ENCODE measurements around the gene GAREM1.

Gene GAREM1

DNA sequence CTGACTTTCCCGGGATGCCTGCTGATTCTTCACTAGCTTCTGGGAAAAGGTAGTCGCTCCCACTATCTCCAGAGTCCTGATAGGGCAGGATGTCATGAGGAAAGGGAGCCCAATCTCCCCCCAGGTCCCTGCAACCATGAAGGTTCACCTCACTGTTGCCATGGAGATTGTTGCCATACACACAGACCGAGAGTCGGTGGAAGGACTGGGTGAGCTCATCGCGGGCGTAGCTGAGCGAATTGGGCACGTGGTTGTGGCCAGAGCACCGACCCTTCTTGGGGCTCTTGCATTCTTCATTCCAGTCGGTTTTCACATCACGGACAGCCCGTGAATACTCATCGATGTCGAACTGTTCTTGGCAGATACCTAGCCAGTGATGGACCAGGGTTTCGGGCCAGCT is 183.4 kb downstream of the GAREM1 start:
- TF ChIP-seq, protein P1, sequence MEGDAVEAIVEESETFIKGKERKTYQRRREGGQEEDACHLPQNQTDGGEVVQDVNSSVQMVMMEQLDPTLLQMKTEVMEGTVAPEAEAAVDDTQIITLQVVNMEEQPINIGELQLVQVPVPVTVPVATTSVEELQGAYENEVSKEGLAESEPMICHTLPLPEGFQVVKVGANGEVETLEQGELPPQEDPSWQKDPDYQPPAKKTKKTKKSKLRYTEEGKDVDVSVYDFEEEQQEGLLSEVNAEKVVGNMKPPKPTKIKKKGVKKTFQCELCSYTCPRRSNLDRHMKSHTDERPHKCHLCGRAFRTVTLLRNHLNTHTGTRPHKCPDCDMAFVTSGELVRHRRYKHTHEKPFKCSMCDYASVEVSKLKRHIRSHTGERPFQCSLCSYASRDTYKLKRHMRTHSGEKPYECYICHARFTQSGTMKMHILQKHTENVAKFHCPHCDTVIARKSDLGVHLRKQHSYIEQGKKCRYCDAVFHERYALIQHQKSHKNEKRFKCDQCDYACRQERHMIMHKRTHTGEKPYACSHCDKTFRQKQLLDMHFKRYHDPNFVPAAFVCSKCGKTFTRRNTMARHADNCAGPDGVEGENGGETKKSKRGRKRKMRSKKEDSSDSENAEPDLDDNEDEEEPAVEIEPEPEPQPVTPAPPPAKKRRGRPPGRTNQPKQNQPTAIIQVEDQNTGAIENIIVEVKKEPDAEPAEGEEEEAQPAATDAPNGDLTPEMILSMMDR (IDR thresholded peaks at IDR 0.05; ENCODE audit: low read length, missing control alignments) = no peak
- no peak overlapping the region for H3K4me3 ChIP-seq (replicated peaks; ENCODE audit: low read depth, low read length)
- no peak for DNase-seq (ENCODE audit: low read depth)

DNA sequence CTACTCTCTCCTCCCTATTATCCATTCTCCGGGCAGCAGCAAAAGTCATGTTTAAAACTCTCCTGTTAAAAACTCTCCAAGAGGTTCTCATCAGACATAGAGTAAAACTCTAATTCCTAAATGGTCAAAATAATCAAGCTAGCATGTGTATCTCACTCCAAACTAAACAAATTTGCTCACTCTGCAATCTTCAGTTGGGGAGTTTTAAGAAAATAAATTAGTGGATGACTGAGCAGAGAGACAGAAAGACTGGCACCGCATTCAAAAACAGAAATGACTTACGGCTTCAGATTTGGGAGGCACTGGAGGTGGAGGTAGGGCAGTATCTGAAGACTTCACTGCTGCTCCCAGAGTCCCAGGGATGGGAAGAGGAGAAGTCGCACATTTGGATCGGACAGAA is 183.9 kb downstream of the GAREM1 start:
- H3K4me3 ChIP-seq (replicated peaks; ENCODE audit: low read depth, low read length) = no peak overlapping the region
- no peak for DNase-seq (ENCODE audit: low read depth)
- TF ChIP-seq, protein P1 (IDR thresholded peaks at IDR 0.05; ENCODE audit: low read length, missing control alignments) = no peak

DNA sequence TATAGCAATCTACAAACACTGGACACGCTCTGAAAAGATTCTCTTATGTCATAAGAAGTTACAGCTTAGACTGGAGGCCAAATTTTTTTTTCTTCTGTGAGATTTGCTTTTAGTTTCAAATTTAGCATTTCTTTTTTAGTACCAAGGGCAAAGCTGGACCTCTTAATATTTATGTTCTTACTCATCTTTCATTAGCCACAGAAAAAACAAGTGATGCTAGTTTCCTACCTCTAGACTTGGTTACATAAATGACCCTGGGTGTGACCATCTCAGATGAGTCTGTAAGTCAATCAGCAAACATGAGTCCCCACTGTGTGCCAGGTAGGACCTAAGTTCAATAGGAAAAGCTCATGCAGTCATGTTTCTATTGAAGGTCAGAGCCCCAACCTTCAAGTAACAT is 186.4 kb downstream of the GAREM1 start:
- no peak overlapping the region for H3K4me3 ChIP-seq (replicated peaks; ENCODE audit: low read depth, low read length)
- TF ChIP-seq, protein P1 (IDR thresholded peaks at IDR 0.05; ENCODE audit: low read length, missing control alignments) = no peak
- no peak for DNase-seq (ENCODE audit: low read depth)

DNA sequence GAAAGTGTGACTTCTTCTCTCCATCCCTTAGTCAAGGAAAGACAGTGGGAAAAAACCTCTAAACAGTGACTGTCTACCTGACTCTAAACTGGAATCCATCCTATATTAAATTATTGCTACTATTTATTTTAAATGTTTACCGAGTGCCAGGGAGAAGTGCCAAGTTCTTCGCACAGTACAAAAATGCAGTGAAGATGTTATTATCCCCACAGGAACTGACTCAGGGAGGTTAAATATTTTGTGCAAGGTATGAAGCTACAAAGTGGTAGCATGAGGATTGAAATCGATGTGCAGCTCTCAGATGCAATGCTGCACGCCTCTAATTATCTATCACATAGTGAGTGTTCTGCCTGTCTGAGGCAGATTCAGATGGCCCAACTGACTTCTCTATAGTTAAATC is 189.8 kb downstream of the GAREM1 start:
- TF ChIP-seq, protein P1 (IDR thresholded peaks at IDR 0.05; ENCODE audit: low read length, missing control alignments) = no peak
- no peak for DNase-seq (ENCODE audit: low read depth)
- H3K4me3 ChIP-seq (replicated peaks; ENCODE audit: low read depth, low read length) = no peak overlapping the region

DNA sequence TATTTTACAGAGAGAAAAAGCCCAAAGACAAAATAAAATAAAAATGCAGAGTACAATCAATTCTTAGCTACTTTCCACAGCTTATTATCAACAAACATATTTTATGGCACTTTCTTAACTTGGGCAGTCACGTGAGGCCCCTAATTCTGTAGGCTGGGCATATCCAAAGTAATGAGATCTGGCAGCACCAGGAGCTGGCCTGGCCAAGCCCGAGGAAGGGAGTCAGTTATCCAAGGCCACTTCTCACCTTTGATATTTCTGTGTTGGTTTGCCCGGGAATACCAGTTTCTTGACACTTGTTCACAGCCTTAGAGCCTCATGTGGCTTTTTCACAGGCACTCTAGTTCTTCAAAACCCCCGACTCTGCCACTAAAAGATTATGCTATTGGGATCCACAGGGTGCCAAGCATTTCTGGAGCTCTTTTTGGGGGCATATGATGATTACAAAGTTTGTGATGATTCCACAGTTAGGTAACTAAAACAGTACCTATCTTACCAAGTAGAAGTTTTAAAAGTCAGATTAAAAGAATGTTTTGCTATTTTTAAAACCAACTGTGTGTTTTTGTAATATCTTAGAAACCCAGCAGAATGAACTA is 190.4 kb downstream of the GAREM1 start:
- DNase-seq (ENCODE audit: low read depth) = no peak
- no peak overlapping the region for H3K4me3 ChIP-seq (replicated peaks; ENCODE audit: low read depth, low read length)
- TF ChIP-seq, protein P1 (IDR thresholded peaks at IDR 0.05; ENCODE audit: low read length, missing control alignments) = no peak

DNA sequence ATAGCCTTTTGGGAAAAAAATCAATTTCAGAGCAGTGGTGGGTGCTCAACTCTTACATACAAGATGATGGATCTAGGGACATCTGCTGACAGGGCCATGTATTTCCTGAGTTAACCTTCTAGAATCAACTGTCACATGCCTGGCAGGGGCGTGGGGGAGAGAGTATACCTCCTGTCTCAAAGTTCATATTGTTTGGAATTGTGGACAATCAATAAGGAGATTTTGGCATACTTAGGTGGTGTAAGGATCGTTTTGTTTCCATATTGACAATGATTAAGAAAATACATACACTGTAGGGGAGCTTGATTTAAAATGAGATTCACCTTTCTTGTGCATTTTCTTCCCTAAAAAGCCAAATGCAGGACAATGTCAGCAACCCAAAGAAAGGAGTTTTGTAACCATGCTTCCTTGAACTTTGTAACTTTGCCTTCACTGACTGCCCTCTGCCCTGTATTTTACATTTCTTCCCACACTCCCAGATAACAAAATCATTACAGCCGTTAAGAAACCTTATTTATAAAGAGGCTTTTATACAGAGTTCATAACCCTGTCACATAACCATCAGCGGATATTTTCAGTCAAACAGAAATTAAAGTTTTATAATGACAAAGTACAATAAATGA is 192.4 kb downstream of the GAREM1 start:
- no peak overlapping the region for H3K4me3 ChIP-seq (replicated peaks; ENCODE audit: low read depth, low read length)
- no peak for DNase-seq (ENCODE audit: low read depth)
- TF ChIP-seq, protein P1 (IDR thresholded peaks at IDR 0.05; ENCODE audit: low read length, missing control alignments) = no peak

DNA sequence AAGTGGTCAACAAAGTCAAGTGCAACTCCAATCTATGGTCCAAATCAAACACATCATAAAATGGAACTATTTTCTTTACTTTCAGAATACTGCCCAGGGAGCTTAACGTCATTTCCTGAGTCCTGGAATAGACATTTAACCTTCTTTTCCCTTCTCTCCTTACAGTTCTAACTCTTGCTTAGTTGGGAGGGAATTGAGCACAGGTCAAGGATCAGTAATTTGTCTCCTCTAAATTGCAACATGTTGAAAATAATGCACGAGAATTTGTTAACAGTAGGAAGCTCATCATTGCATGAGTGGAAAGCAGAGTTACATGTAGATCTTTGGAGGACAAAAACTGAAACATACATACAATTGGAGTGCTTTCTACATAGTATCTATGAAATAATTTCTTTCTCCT is 193.1 kb downstream of the GAREM1 start:
- no peak for DNase-seq (ENCODE audit: low read depth)
- no peak overlapping the region for H3K4me3 ChIP-seq (replicated peaks; ENCODE audit: low read depth, low read length)
- TF ChIP-seq, protein P1 (IDR thresholded peaks at IDR 0.05; ENCODE audit: low read length, missing control alignments) = no peak
